IPS-15b (cell line): ENCODE data around the gene SLC22A14.

Experiments
- H3K27me3 ChIP-seq: one replicate; pipeline ENCODE4 v1.6.1; 2013; ENCODE audit warnings: low read length; ENCODE audit not compliant: control insufficient read depth, insufficient read depth
- H3K36me3 ChIP-seq: one replicate; pipeline ENCODE4 v1.6.1; 2013; ENCODE audit warnings: low read length; ENCODE audit not compliant: control insufficient read depth, insufficient read depth
- H3K4me1 ChIP-seq: one replicate; pipeline ENCODE4 v1.6.1; 2013; ENCODE audit warnings: mild to moderate bottlenecking, low read length; ENCODE audit not compliant: control insufficient read depth, insufficient read depth
- H3K4me3 ChIP-seq: one replicate; pipeline ENCODE4 v1.5.1; 2013; ENCODE audit warnings: low read depth, low read length
- H3K9ac ChIP-seq: one replicate; pipeline ENCODE4 v1.6.1; 2013; ENCODE audit warnings: low read depth, mild to moderate bottlenecking, low read length
- H3K9me3 ChIP-seq: one replicate; pipeline ENCODE4 v1.6.1; 2013; ENCODE audit warnings: mild to moderate bottlenecking, low read length; ENCODE audit not compliant: control insufficient read depth, insufficient read depth

Gene SLC22A14

DNA sequence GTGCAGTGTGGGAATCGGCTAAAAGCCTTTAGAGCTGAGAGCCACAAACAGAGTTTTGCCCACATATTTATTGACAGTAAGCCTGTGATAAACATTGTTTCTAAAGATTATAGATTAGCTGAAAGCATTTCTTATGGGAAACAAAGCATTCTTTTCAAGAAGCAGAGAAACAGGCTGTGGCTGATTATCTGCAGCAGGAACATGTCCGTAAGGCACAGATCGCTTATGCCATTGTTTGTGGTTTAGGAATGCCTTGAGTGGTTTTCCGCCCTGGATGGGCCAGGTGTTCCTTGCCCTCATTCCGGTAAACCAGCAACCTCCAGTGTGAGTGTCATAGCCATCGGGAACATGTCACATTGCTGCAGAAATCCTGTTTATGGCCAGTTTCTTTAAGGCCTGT lies 76.9 kb downstream of the SLC22A14 start:
- Histone ChIP-seq H3K27me3 (no peaks in the 10 kb centered on the region), H3K9ac (no peak overlapping the region), H3K4me1 (no peaks in the 10 kb centered on the region), H3K4me3 (no peak overlapping the region), H3K9me3 (no peaks in the 10 kb centered on the region), H3K36me3 (peaks cover 2% of the 10 kb centered on the region)

DNA sequence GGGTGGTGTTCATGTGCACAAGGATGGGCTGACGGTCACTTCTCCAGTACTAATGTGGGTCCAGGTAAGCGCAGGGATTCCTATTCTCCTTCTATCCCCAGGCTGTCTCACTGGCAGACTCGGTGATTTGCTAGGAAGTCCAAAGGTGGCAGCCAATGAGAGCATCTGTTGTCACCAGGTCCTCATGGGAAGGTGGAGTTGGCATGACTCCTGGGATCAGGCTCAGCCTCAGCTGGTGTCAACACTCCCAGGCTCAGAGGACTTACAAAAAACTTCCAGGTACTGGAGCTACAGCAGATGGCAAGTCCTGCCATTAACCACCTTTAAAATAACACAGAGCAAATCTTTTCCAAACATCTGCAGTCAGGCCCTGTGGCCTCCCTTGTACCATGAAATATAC lies 78.3 kb downstream of the SLC22A14 start:
- no peak overlapping the region for H3K4me3 ChIP-seq
- H3K27me3 ChIP-seq = no peaks in the 10 kb centered on the region
- no peaks in the 10 kb centered on the region for H3K9me3 ChIP-seq
- H3K9ac ChIP-seq = no peak overlapping the region
- H3K36me3 ChIP-seq = peaks cover 6% of the 10 kb centered on the region
- no peaks in the 10 kb centered on the region for H3K4me1 ChIP-seq

DNA sequence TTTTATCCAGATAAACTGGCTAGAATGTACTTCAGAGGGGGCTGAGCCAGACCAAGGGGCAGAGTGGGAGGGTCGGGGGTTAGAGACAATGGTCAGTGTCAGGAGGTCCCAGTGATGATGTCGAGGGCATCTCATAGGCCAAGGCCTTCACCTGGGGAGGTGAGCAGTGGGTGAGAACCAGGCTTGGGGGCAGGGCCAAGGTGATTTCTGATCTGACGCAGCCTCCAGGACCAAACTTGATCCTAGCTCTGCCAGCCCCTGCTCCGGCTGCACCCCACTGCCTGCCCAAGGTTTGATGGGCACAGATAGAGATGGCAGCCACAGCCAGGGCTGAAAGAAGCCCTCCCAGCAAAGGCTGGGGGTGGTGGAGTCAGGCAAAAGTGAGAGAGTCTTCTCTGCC lies 79.4 kb downstream of the SLC22A14 start:
- H3K36me3 ChIP-seq = peaks cover 9% of the 10 kb centered on the region
- no peaks in the 10 kb centered on the region for H3K4me1 ChIP-seq
- no peak overlapping the region for H3K4me3 ChIP-seq
- no peaks in the 10 kb centered on the region for H3K27me3 ChIP-seq
- no peaks in the 10 kb centered on the region for H3K9me3 ChIP-seq
- no peak overlapping the region for H3K9ac ChIP-seq

DNA sequence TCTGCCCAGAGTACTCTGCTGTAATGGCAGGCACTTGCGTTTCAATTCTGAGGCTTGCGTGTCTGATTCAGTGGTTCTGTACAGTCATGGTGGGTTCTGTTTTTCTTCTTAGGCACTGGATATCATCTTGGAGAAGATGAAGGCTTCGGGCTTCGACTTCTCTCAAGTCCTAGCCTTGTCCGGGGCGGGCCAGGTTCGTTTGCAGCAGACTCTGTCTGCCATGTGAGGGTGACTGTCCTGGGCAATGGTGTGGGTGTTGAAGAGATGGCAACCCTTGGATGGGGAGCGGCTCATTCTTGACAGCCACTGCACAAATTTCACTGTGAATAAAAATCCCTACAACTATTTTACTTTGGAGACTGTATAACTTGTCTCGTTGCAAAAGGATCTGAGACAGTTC lies 80.7 kb downstream of the SLC22A14 start:
- H3K4me3 ChIP-seq = no peak overlapping the region
- no peak overlapping the region for H3K9ac ChIP-seq
- H3K36me3 ChIP-seq = peaks cover 9% of the 10 kb centered on the region
- H3K27me3 ChIP-seq = no peaks in the 10 kb centered on the region
- no peaks in the 10 kb centered on the region for H3K4me1 ChIP-seq
- no peaks in the 10 kb centered on the region for H3K9me3 ChIP-seq

DNA sequence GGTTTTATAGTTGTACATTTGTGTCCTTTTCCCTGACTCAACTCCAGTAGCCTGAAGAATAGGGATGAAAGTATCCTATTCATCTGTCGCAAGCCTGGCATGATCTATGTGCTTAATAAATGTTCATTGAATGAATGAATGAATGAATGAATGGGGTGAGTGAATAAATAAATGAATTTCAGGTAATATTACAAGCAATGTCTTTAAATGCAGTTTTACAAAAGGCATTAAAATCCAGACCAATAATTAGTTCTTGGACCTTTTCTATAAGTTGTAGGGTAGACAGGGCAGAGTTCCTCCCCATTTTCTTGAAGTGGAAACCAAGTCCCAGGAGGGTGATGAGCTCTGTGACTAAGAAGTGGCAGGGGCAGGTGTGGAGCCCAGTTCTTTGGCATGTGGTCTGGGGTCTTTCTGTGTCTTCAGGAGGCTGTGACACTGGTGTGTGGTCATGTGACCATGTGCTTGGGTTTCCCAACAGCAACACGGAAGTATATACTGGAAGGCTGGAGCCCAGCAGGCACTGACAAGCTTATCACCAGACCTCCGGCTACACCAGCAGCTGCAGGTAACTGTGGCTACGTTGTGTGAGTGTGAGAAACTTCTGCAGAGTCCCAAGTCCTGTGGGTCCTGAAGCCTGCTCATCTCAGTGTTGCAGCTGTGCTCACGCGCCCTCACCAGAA lies 82.8 kb downstream of the SLC22A14 start:
- no peak overlapping the region for H3K9ac ChIP-seq
- H3K9me3 ChIP-seq = no peaks in the 10 kb centered on the region
- no peaks in the 10 kb centered on the region for H3K4me1 ChIP-seq
- no peak overlapping the region for H3K4me3 ChIP-seq
- peaks cover 14% of the 10 kb centered on the region for H3K36me3 ChIP-seq
- no peaks in the 10 kb centered on the region for H3K27me3 ChIP-seq

DNA sequence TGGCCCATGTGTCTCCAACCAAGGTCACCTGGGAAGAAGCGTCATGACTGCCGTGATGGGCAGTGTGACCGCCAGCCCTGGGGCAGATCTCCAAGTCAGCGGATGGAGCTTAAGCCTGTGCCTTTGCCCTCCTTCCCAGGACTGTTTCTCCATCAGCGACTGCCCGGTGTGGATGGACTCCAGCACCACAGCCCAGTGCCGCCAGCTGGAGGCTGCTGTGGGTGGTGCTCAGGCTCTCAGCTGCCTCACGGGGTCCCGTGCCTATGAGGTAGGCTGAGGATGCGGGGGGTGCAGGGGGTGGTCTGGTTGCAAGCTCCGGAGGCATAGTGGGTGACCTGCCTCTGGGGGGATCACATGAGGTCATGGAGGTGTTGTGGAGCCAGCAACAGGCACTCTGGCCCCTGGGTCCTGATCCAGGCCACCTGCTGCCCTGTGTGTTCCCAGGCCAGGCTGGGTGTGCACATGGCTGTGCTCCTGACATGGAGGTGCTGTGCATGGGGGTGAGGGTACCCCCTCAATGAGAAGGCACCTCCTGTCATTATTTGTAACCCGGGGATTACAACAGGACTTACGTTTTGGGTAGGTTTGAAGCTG lies 83.5 kb downstream of the SLC22A14 start:
- Histone ChIP-seq H3K9me3 (no peaks in the 10 kb centered on the region), H3K4me1 (no peaks in the 10 kb centered on the region), H3K4me3 (no peak overlapping the region), H3K9ac (no peak overlapping the region), H3K27me3 (no peaks in the 10 kb centered on the region), H3K36me3 (peaks cover 14% of the 10 kb centered on the region)

DNA sequence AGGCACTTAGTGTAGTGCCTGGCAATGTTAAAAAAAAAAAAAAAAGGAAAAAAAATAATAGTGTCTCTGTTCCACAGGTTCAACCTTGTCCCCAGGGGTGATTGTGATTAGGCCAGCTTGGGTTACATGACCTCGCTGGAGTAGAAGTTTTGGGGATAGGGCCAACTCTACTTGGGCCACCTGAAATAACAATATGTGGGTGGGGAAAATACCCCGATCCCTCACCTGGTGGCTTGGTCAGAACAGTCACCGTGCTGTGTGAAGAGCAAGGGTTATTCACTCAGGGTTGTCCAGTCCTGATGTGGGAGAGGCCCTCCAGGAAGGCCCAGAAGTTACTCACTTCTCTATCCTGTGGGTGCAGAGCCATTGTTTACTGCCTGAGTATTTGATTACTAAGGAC lies 84.0 kb downstream of the SLC22A14 start:
- Histone ChIP-seq H3K9me3 (no peaks in the 10 kb centered on the region), H3K36me3 (peaks cover 14% of the 10 kb centered on the region), H3K4me1 (no peaks in the 10 kb centered on the region), H3K4me3 (no peak overlapping the region), H3K27me3 (no peaks in the 10 kb centered on the region), H3K9ac (no peak overlapping the region)

DNA sequence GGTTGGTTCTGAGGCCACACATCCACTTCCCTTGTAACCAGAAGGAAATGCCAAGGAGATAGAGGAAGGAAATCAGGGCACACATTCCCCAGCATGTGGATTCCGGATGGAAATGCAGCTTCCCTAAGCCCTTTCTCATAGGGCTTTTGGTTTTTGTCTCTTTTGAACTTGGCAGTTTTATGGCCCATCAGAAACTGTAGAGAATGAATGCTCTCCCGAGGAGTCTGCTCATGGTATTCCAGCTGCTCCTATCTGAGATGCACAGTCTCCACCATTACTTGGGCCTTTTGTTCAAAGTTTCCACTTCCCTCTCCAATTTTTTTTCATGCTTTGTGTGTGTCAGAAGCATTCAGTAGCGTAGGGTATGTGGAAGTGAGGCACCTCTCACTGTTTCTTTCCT lies 85.7 kb downstream of the SLC22A14 start:
- Histone ChIP-seq H3K9me3 (no peaks in the 10 kb centered on the region), H3K27me3 (no peaks in the 10 kb centered on the region), H3K36me3 (peaks cover 16% of the 10 kb centered on the region), H3K4me1 (no peaks in the 10 kb centered on the region), H3K4me3 (no peak overlapping the region), H3K9ac (no peak overlapping the region)
